ENCODE results near the gene THBS1. TPM values are rescaled to one million over a fixed set of nuclear protein-coding genes. Genes with fewer than 3 reads are reported as not detected.

THBS1 gene
- total RNA-seq, 4 donors from 2014 or later = 119 to 341 (median 210) TPM

GRCh38 chr15:39582286-39582976 lies 1.6 kb downstream of the THBS1 start:
- Histone ChIP-seq H3K9me3 (no peaks in the 10 kb centered on the region), H3K27ac (peak overlapping the region; percentile 98), H3K27me3 (no peaks in the 10 kb centered on the region), H3K4me3 (peak overlapping the region; percentile 90 to 91), H3K36me3 (no peaks in the 10 kb centered on the region), H3K4me1 (peaks cover 6 to 11% of the 10 kb centered on the region in 2 donors)
- peak; percentile 57 to 64 for DNase-seq
- intact Hi-C loops (cut with DNase I; ENCODE audit: low total_unique reads) = loop anchor here (5.0 kb wide), 2 partner anchors 410 to 765 kb away; no protein-coding TSS in a partner anchor
- no peak for TF ChIP-seq CTCF (IDR thresholded peaks at IDR 0.05)
- no peak for TF ChIP-seq POLR2A (IDR thresholded peaks at IDR 0.05)

- Histone ChIP-seq H3K4me3 (peak overlapping the region; percentile 90 to 91), H3K9me3 (no peaks in the 10 kb centered on the region), H3K4me1 (peaks cover 6 to 15% of the 10 kb centered on the region in 2 donors), H3K27me3 (no peaks in the 10 kb centered on the region), H3K36me3 (no peaks in the 10 kb centered on the region), H3K27ac (peak overlapping the region; percentile 98)
- intact Hi-C loops (cut with DNase I; ENCODE audit: low total_unique reads) = loop anchor here (5.0 kb wide), 2 partner anchors 411 to 766 kb away; no protein-coding TSS in a partner anchor
- TF ChIP-seq POLR2A (IDR thresholded peaks at IDR 0.05) (no peak), CTCF (IDR thresholded peaks at IDR 0.05) (no peak)
- no peak for DNase-seq
Observed at GRCh38 chr15:39582977-39583595, 2.2 kb downstream of the THBS1 start.

GRCh38 chr15:39583596-39584265 lies 2.9 kb downstream of the THBS1 start:
- Histone ChIP-seq H3K9me3 (no peaks in the 10 kb centered on the region), H3K4me3 (peak overlapping the region; percentile 90 to 91), H3K36me3 (no peaks in the 10 kb centered on the region), H3K27ac (peak overlapping the region; percentile 98), H3K4me1 (peaks cover 3 to 16% of the 10 kb centered on the region in 2 donors), H3K27me3 (no peaks in the 10 kb centered on the region)
- DNase-seq = no peak
- intact Hi-C loops (cut with DNase I; ENCODE audit: low total_unique reads) = loop anchor here (5.0 kb wide), 2 partner anchors 411 to 766 kb away; no protein-coding TSS in a partner anchor
- TF ChIP-seq POLR2A (IDR thresholded peaks at IDR 0.05) = no peak
- peak in 3 of 4 experiments; percentile 12 to 39 (median 16) for TF ChIP-seq CTCF (IDR thresholded peaks at IDR 0.05)

GRCh38 chr15:39584266-39584659 lies 3.4 kb downstream of the THBS1 start:
- no peaks in the 10 kb centered on the region for H3K36me3 ChIP-seq

More at GRCh38 chr15:39584266-39584659, 3.4 kb downstream of the THBS1 start:
- Histone ChIP-seq H3K4me3 (peak overlapping the region; percentile 90 to 91), H3K27ac (peak overlapping the region; percentile 98), H3K9me3 (no peaks in the 10 kb centered on the region), H3K27me3 (no peaks in the 10 kb centered on the region), H3K4me1 (peaks cover 0 to 12% of the 10 kb centered on the region in 2 donors)
- no peak for TF ChIP-seq CTCF (IDR thresholded peaks at IDR 0.05)
- TF ChIP-seq POLR2A (IDR thresholded peaks at IDR 0.05) = no peak
- intact Hi-C loops (cut with DNase I; ENCODE audit: low total_unique reads) = loop anchor here (5.0 kb wide), 2 partner anchors 412 to 767 kb away; no protein-coding TSS in a partner anchor
- DNase-seq = no peak

Measured in uterus (tissue), 4 donors.